Gastrocnemius medialis (tissue), 4 donors: Measurements from ENCODE around the gene CRISP2. TPM values are rescaled to one million over a fixed set of nuclear protein-coding genes. Genes with fewer than 3 reads are reported as not detected.

Experiments
- ATAC-seq, 2 donors: fragments of 150-250 bp; one replicate each; pipeline ENCODE4 v1.9.1; 2016
- DNase-seq, 2 donors: peaks; one replicate each; pipeline ENCODE4 v3.0.0-alpha.2; 2019
- H3K27ac ChIP-seq, 4 donors: fragments of 200-600 bp; sonication (generic); 1 replicate in 1 of 4; 2 replicates in 3 of 4; pipeline ENCODE4 v1.5.1; 2016 to 2018; ENCODE audit warnings: mild to moderate bottlenecking in 2 of 4, moderate library complexity in 1 of 4
- H3K27me3 ChIP-seq, 3 donors: fragments of 200-600 bp; sonication (generic) in 2 of 3; 1 replicate in 1 of 3; 2 replicates in 2 of 3; pipeline versions ENCODE4 v1.5.1 to v1.6.0; 2016 to 2019; ENCODE audit warnings: mild to moderate bottlenecking in 1 of 3, moderate library complexity in 1 of 3
- H3K36me3 ChIP-seq, 2 donors: fragments of 200-600 bp; sonication (generic) in 1 of 2; one replicate each; pipeline ENCODE4 v1.5.1; 2017 to 2018
- H3K4me1 ChIP-seq, 2 donors: fragments of 200-600 bp; sonication (generic) in 1 of 2; one replicate each; pipeline ENCODE4 v1.5.1; 2016 to 2017; ENCODE audit warnings: mild to moderate bottlenecking in 2 of 2
- H3K4me3 ChIP-seq, 4 donors: fragments of 200-600 bp; sonication (generic) in 3 of 4; 1 replicate in 1 of 4; 2 replicates in 3 of 4; pipeline ENCODE4 v1.5.1; 2016 to 2019; ENCODE audit warnings: mild to moderate bottlenecking in 2 of 4
- H3K9me3 ChIP-seq, 3 donors: fragments of 200-600 bp; sonication (generic) in 2 of 3; 1 replicate in 1 of 3; 2 replicates in 2 of 3; pipeline ENCODE4 v1.5.1; 2016 to 2019
- CTCF ChIP-seq, 5 experiments: fragments of 450-650 bp in 3 of 5; fragments of 200-600 bp in 2 of 5; sonication (generic) in 2 of 5; IDR thresholded peaks in 4 of 5; conservative IDR thresholded peaks in 1 of 5; 1 replicate in 4 of 5; 2 replicates in 1 of 5; pipeline ENCODE4 v1.5.1; 2016 to 2019; ENCODE audit warnings: antibody characterized with exemption in 5 of 5, mild to moderate bottlenecking in 3 of 5, moderate library complexity in 3 of 5
- POLR2A ChIP-seq, 2 donors: fragments of 450-650 bp; IDR thresholded peaks; one replicate each; pipeline ENCODE4 v1.6.1; 2017; ENCODE audit warnings: antibody characterized with exemption in 2 of 2, mild to moderate bottlenecking in 2 of 2, moderate library complexity in 2 of 2
- in situ Hi-C, 4 donors: fragments of 200-750 bp; cut with MboI; loops; one replicate each; pipeline versions ENCODE4 v1.15.0 to v1.8.0; 2017; ENCODE audit warnings: low sequenced_read_pairs in 4 of 4
- intact Hi-C: fragments of 100-400 bp; cut with DNase I; formaldehyde crosslinking; loops from one replicate; pipeline ENCODE4 v1.15.1; 2023; ENCODE audit warnings: low total_unique reads
- total RNA-seq, 4 donors: library from RNA; depleted of rRNA; stranded (reverse); fragments of >200 nt; gene quantifications; one replicate each; pipeline versions ENCODE4 v1.1.0 to v1.2.3, GENCODE V29; 2016

The CRISP2 gene
- total RNA-seq, 4 donors from 2014 or later: not detected

- intact Hi-C loops (no loop called here), in situ Hi-C loops (no loop called here)
- H3K36me3 ChIP-seq: no peaks in the 10 kb centered on the region
- H3K27ac ChIP-seq: no peak overlapping the region
- no peaks in the 10 kb centered on the region for H3K9me3 ChIP-seq
- no peaks in the 10 kb centered on the region for H3K27me3 ChIP-seq
- no peak overlapping the region for H3K4me3 ChIP-seq
- TF ChIP-seq POLR2A (IDR thresholded peaks at IDR 0.05): no peak
- TF ChIP-seq CTCF (IDR thresholded peaks at IDR 0.05 in 4 of 5, conservative IDR thresholded peaks at IDR 0.05 in 1 of 5): no peak
- no peak for DNase-seq
- no peaks in the 10 kb centered on the region for H3K4me1 ChIP-seq
- ATAC-seq: no peak
Observed at GRCh38 chr6:49647476-49647875, 65.9 kb downstream of the CRISP2 start.

- H3K9me3 ChIP-seq: no peaks in the 10 kb centered on the region
- DNase-seq (no peak), ATAC-seq (no peak)
- H3K27me3 ChIP-seq: no peaks in the 10 kb centered on the region
- in situ Hi-C loops: no loop called here
- intact Hi-C loops: no loop called here
- H3K27ac ChIP-seq: no peak overlapping the region
- H3K4me1 ChIP-seq: no peaks in the 10 kb centered on the region
- no peaks in the 10 kb centered on the region for H3K36me3 ChIP-seq
- TF ChIP-seq POLR2A (IDR thresholded peaks at IDR 0.05) (no peak), CTCF (IDR thresholded peaks at IDR 0.05 in 4 of 5, conservative IDR thresholded peaks at IDR 0.05 in 1 of 5) (no peak)
- no peak overlapping the region for H3K4me3 ChIP-seq
Observed at GRCh38 chr6:49646942-49647341, 66.4 kb downstream of the CRISP2 start.

GRCh38 chr6:49646130-49646824 is 67.1 kb downstream of the CRISP2 start:
- no peak overlapping the region for H3K4me3 ChIP-seq
- H3K4me1 ChIP-seq: no peaks in the 10 kb centered on the region
- DNase-seq (no peak), ATAC-seq (no peak)
- no peaks in the 10 kb centered on the region for H3K27me3 ChIP-seq
- no peaks in the 10 kb centered on the region for H3K36me3 ChIP-seq
- no peaks in the 10 kb centered on the region for H3K9me3 ChIP-seq
- in situ Hi-C loops (no loop called here), intact Hi-C loops (no loop called here)
- H3K27ac ChIP-seq: no peak overlapping the region
- no peak for TF ChIP-seq POLR2A (IDR thresholded peaks at IDR 0.05)

- DNase-seq: no peak
- Histone ChIP-seq H3K4me1 (no peaks in the 10 kb centered on the region), H3K4me3 (no peak overlapping the region), H3K27me3 (no peaks in the 10 kb centered on the region), H3K27ac (no peak overlapping the region), H3K36me3 (no peaks in the 10 kb centered on the region), H3K9me3 (no peaks in the 10 kb centered on the region)
- ATAC-seq: no peak
- intact Hi-C loops (no loop called here), in situ Hi-C loops (no loop called here)
- TF ChIP-seq POLR2A (IDR thresholded peaks at IDR 0.05): no peak
- TF ChIP-seq CTCF (IDR thresholded peaks at IDR 0.05 in 4 of 5, conservative IDR thresholded peaks at IDR 0.05 in 1 of 5): no peak
Observed at GRCh38 chr6:49645139-49645538, 68.2 kb downstream of the CRISP2 start.

Other genes with a start within 250 kb of the CRISP2 start
- not detected for gene GLYATL3, start 213.6 kb downstream of the CRISP2 start, total RNA-seq
- gene C6orf141, start 162.9 kb downstream of the CRISP2 start, total RNA-seq: 1 to 10 TPM in 3 of 4 donors, not detected in 1; 1.0 to 7.8 (median 1.5) TPM
- gene RHAG, start 76.7 kb downstream of the CRISP2 start, total RNA-seq: under 1 TPM in 1 of 4 donors, not detected in 3; 0.26 TPM
- not detected for gene CRISP3, start 30.8 kb upstream of the CRISP2 start, total RNA-seq
- gene PGK2, start 73.7 kb upstream of the CRISP2 start, total RNA-seq: not detected
- not detected for gene CRISP1, start 153.0 kb upstream of the CRISP2 start, total RNA-seq